GM18511 (cell line): ENCODE measurements around the gene ACAD9.
"Not testable (repeated sequence)": the region's sequence is repeated elsewhere in the genome, so short reads cannot be mapped to it uniquely, and the experiment has no call there.

Experiments
- ATAC-seq: cut with Tn5 transposase; IDR thresholded peaks from one replicate; pipeline ENCODE4 v1.9.1; 2021; ENCODE audit warnings: mild to moderate bottlenecking, moderate library complexity; ENCODE audit not compliant: unreplicated experiment

The ACAD9 gene

DNA sequence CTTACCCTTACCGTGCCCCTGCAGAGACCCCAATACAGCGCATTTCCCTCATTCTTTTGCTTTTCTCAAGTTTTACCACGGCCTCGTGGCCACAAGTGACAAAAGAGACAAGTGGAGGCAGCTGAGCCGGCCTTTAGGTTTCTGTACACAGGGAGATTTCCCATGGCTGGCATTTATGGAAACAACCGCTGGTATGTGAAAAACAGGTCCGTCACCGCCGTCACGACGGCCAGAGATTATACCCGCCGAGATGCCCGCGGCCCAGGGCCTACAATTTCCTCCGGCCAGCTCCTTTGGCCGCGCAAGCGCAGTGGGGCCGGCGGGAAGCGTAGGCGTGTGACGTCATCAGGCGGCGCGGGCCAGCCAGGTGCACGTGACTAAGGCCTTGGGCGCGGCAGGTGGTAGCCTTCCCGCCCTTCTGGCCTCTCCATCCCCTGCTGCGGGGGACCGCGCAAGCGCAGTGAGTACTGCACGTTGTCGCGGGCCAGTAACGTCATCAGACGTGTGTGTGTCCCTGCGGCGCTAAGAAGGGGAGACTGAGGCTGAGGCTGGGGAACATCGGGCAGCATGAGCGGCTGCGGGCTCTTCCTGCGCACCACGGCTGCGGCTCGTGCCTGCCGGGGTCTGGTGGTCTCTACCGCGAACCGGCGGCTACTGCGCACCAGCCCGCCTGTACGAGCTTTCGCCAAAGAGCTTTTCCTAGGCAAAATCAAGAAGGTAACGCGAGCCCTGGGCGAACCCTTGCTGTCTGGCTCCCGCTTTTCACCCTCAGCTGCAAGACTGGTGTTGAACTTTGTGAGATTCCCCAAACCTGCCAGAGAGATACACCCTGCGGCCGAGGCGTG lies at the start of gene ACAD9:
TSS of gene ACAD9 (plus strand) at position 496 of the 845 bp plus-strand sequence. CDS start at position 568, 72 bp downstream.
- ATAC-seq: peak; percentile 90

DNA sequence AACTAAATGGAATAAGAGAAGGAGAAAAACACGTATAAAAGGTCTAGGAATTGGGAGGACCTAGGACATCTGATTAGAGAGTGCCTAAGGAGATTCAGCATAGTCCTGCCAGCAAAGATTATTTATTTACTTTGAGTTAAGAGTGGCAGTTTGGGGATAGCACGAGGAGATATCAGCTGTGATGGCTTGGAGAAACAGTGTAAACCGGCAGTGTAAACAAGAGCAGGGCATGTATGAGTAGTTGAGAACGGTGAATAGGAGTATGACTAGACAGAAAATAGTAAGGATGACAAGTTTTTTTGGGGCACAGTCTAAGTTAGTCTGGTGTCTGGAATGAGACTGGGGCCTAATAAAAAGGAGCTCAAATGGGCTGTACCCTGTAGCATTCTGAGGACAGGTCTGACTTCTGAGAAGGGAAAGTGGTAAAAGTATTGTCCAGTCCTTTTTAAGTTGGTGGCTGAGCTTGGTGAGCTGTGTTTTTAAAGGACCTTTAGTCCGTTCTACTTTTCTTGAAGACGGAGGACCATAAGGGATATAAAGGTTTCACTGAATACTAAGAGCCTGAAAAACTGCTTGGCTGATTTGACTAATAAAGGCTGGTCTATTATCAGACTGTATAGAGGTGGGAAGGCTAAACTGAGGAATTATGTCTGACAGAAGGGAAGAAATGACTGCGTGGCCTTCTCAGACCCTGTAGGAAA lies 49.3 kb upstream of the ACAD9 start:
- ATAC-seq: not testable (repeated sequence)

DNA sequence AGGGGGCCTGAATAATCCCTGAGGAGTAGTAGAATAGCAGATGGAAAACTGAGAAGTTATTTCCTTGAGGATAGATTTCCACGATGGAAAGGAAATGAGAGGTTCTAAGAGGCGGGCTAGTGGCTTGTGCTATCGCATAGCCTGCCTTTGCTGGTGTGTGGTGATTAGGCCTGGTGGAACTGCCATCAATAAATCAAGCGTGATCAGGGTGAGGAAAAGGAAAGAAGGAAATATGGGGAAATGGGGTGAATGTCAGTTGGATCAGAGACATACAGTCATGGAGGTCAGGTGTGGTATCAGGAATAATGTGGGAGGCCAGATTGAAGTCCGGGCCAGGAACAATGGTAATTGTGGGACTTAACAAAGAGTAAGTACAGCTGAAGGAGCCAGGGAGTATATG lies 48.7 kb upstream of the ACAD9 start:
- not testable (repeated sequence) for ATAC-seq

DNA sequence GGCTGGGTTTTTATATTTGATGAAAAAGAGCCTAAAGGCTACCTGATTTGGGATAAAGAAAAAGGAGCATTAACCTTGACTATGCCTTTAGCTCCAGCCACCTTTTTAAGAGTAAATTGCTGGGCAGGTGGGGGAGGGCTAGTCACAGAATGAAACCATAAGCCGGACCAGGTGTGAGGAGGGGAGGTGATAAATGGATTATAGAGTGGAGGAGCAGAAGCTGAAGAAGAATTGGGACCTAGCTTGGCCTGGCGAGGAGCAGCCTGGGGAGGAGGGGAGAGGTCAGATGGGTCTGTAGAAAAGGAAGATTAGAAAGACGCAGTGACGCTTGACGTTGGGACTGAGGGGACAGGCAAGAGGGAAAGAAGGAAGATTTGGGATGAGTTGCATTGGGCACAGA lies 46.4 kb upstream of the ACAD9 start:
- not testable (repeated sequence) for ATAC-seq

DNA sequence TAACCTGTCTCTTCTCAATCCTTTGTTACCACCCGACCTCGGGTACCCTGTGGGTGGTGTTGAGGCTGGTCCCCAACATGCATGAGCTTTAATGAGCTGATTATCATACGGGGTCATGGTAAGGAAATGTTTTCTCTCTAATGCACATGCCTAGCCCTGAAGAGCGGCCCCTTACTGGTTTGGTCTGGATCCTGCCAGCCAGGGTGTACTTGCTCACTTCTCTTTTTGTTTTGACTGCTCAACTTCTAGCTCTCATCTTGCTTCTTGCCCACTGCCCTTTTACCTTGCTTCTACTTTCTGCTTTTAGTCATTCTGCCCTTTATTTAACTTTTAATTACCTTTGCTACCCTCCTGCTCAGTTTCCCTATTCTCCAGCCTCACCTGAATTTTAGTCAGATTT lies 44.3 kb upstream of the ACAD9 start:
- ATAC-seq: no peak

DNA sequence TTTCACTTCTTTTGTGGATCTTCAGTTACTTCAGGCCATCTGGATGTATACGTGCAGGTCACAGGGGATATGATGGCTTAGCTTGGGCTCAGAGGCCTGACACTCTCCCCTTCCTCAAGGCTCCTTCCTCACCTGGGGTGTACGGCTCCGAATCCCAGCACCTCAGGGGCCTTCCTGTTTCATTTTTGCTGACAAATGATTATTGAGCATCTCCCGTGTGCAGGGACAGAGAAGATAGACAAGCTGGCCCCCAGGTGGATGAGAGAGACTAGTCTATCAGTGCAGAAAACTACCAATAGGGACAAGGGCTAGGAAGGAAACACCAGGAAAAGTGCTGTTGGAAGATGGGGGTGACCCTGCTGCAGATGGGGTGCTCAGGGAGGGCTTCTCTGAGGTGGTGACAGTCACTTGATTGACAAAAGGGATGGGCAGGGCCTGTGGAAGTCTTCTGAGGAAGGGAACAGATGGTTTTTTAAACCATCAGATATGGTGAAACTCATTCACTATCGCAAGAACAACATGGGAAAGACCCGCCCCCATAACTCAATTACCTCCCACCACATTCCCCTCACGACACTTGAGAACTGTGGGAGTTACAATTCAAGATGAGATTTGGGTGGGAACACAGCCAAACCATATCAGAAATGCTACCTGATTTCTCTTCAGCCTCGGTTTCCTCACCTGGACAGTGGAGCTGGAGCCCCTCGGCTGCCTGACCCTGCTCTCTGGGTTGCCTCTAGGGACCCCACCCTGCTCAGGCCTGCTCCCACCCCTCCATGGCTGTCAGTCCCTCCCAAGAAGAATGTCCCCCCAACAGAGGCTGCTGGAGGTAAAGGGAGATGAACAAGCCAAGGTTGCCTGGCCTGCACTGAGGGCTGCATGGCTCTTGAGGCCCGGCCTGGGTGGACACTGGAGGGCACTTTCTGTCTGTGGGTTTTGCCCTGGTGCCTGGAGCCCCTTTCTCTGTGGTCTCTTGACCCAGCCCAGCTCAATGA lies 37.2 kb upstream of the ACAD9 start:
- no peak for ATAC-seq

DNA sequence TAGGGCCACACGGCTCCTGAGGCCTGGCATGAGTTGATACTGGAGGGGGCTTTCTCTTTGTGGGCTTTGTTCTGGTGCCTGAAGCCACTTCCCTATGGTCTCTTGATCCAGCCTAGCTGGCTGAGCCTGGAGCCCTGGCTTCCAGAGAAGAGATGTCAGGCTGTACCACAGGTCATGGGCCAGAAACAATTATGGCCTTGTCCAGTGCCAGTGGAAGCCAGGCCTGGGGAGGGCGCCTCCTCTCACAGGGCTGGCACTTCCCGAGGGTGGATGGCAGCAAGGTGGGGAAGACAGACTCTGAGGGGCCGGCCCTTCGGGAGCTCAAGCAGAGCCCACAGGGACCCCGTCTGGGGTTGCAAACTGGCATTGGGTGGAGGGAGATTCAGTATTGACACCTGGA lies 34.9 kb upstream of the ACAD9 start:
- no peak for ATAC-seq

DNA sequence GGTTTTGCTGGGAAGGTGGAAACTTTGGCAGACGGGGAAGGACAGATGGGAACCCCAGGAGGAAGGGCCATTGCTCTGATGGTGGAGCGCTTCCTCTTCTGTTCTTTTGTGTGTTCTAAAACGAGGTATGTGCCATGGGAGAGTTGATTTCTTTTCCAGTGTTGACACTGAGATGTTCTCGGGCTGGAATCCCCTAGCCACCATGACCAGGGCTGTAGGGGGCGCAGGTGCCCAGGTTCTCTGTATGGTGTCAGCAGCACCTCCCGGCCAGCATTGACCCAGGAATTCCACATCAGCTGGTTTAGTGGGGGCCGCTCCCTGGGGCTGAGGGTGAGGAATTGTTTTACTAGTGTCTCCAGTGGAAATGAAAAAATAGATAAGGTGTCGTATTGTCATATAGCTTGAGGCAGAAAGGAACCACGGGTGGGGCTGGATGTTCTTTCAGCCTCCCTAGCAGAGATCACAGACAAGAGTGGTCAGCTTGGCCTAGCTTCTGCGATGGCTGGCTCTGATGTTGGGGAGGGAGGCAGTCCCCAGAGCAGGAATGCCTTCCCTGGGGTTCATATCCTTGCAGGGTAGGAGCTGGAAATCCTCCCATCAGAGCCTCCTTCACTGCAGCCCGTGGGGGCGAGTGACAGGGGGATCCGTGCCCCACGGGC lies 34.2 kb upstream of the ACAD9 start:
- ATAC-seq: no peak

DNA sequence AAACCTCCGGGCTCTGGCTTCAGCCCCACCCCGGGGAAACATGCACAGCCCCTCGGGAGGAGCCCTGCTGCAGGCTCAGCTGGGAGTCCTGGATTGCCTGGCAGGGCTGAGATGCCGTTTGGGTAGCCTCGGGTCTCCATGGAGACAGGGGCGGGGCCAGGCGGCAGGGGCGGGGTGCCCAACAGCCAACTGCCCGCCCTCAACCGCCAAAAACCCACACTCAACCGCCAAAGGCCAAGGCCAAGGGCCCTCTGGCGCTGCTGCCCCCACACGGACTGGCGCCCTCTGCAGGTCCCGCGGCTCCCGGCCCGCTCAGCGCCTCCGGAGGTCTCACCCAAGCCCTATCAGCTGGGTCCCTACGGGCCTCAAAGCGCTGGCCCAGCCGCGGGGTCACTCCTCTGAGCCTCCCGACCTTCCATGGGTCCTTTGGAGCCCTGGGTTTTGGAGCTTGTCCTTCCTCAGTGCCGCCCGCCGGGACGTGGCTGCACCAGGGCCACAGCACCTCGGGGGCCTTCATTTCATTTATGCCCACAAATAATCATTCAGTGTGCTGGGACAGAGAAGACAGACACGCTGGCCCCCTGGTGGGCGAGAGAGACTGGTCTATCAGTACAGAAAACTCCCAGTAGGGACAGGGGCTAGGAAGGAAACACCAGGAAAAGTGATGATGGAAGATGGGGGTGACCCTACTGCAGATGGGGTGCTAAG lies 33.5 kb upstream of the ACAD9 start:
- ATAC-seq: peak; percentile 84

DNA sequence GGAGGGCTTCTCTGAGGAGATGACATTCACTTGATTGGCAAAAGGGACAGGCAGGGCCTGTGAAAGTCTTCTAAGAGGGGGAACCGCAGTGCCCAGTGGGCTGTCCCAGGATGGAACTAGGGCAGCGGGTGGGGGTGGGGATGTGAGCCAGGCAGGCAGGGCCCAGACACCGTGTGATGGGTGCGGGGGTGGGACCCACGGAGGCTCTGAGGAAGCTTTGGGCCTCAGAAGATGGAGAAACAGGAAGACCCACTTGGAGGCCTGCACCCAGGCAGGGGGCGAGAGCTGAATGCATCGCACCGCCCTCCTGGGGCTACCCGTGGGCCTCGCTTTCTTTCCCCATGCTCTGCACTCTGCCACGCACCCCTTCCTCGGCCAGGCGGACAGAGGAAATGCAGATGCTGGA lies 32.9 kb upstream of the ACAD9 start:
- ATAC-seq: peak; percentile 6

DNA sequence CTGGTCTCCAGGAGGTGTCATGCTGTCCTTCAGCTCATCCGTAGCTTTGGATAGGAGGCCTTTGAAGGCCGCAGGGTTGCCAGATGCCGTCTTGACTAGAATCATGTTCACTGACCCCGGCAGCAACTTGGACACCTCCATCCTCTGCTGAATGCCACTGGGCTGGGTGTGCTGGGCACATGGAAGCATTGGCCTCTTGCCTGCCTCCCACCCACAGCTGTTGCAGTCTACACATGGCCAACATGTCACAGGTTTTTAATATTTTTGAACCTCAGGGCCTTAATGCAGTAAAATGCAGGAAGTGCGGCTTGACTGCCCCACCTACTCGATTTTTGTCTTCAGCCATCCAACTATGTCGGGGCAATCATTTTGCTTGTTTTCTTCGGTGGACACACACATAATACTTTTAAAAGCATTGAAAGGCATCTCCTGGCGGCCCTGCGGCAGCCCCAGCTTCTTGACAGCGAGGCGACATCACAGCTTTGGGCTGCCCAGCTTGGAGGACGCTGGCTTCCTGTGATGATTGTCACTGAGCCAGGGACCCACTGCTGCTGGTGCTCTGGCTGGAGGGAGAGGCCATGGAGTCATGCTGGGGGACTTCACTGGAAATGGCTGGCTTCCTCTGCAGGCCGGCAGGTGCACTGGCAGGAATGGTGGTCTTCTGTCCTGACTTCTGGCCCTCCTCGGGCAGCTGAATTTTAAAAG lies 31.6 kb upstream of the ACAD9 start:
- ATAC-seq: no peak

DNA sequence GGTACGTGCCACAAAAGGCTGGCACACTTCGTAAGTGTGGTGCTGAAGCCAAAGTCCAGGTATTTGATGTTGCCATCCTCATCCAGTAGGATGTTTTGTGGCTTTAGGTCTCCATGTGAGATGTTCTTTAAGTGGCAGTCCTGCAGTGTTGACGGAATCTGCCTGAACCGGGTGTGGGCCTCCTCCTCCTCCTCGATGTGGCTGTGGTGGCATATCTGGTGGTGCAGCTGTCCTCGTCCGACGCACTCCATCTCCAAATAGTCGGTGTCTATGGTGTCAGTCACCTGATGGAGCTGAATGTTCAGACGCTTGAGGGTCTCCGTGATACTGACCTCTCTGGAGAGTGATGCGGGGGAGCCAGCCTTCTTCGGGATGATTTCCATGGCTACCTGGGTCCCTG lies 30.5 kb upstream of the ACAD9 start:
- ATAC-seq: no peak

DNA sequence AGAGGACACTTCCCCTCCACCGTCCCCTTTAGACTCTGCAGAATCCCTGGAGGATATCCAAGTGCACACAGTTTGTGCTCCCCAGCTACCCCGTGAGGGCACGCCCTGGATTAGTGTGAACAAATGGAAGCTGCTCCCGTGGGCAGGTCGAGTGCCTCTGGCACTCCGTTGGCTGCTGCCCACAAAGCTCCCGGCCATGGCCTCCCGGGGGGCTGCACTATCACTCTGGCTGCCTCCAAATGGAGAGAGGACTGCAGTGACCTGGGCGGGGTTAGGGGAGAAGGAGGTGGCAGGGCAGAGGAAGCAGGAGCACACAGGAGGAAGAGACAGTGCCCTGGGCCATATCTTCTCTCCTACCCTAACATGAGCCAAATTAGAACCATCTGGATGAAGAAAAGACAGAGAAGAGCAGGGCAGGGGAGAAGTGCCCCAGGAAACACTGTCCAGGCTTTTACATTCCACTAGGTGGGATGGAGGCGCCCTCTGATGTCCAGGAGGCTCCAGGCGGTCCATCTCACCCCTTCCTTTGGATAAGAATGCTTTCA lies 29.4 kb upstream of the ACAD9 start:
- ATAC-seq: no peak

DNA sequence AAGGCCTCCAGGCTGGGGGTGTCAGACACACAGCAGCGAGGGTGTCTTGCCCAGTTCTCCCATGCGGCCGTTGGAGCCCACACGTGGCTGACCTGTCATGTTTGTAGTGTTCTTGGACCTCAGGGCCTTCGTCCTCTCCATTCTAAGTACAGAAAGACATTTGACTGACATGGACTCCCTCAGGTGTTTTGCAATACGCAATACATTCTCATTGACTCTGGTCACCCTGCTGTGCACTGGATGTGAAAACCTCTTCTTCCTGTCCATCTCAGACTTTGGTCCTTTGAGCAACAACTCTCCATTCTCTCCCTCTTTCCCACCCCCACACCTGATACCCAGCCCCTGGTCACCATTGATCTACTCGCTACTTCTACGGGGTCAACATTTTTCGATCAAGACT lies 28.9 kb upstream of the ACAD9 start:
- ATAC-seq: no peak

DNA sequence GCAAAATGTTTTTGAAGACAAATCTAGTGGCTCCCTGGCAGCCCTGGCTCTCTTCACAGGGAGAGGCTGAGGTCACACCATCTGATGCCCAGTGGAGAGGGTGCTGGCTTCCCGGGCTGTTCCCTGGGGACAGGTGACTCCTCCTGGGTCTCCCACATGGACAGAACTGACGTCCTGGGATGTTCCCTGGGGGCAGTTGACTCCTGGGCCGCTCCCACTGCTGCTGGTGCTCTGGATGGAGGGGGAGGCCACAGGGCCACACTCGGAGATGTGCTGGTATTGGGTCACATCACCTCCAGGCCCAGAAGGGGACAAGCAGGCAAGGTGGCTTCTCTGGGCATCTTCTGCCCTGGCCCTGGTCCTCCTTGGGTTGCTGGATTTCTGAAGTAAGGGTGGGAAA lies 27.8 kb upstream of the ACAD9 start:
- no peak for ATAC-seq

DNA sequence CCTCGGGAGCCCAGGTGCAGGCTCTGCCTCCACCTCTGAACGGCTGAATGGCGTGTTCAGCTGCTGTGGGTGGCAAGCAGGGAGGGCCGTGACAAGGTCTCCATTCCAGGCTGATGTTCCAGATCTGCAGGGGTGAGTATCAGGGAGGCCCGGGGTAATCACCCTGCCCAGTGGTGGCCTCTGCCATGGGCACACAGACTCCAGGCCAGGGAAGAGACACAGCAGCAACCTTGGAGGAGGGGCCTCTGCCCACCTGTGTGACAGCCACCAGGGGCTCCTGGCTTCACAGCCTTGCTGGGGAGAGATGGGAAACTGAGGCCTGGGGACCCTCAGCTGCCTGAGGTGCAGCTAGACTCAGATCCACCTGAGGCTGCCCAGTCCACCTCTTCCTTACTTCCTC lies 25.6 kb upstream of the ACAD9 start:
- ATAC-seq: no peak

DNA sequence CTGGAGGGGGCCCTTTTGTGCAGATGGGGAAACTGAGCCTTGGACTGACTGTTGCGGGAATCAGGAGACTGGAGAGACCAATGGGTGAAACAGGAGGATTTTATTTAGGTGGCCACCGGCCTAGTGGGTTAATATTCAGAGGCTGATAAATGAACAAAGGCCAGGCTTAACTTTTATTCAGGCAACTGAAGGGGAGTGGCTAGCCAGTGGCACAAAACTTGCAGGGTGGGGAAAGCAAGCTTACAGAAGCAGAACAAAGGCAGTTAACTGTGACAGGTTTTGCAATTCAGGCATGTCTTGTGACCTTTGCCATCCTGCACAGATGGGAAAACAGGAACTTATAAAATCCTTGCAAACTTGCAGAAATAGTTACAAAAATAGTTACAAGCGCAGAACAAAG lies 24.9 kb upstream of the ACAD9 start:
- ATAC-seq: no peak

DNA sequence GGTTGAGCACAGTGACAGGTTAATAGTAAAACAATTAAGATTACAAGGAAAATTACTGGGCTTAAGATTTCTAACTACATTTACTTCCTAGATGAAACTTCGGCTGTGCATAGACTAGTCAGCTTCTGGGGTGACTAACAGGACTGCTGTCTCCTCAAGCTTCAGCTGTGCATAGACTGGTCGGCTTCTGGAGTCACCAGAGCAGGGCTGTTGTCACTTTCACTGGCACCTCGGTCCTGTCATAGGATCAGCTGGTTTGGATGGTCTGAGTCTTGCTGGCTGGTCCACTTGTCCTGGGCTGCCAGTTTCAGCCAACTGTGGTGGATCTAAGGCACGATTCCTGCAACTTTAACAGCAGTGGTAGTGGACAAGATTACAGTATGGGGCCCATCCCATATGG lies 23.9 kb upstream of the ACAD9 start:
- no peak for ATAC-seq

DNA sequence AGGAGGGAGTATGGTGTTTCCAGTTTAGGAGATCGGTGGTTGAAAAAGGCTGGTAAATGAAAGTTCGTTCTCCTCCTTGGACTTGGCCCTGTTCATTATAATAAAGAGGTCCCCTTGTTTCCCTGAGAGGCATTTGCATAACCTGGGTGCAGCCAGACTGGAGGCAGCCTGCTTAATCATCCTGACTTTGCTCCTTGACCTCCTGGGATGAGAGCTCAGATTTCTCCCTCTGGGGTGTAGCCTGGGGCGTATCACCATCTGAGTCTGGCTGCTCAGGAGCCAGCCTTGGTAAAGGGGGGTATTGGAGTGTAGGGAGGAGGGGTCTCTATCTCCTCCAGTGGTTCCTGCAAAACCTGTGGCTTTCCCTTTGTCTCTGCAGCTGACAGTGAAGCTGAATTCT lies 21.3 kb upstream of the ACAD9 start:
- ATAC-seq: no peak
